ENCODE results near the gene CYGB. TPM values are rescaled to one million over a fixed set of nuclear protein-coding genes. Genes with fewer than 3 reads are reported as not detected.

The CYGB gene
- total and polyA plus RNA-seq, 12 donors = 6.3 to 38.3 (median 14.3) TPM

DNA sequence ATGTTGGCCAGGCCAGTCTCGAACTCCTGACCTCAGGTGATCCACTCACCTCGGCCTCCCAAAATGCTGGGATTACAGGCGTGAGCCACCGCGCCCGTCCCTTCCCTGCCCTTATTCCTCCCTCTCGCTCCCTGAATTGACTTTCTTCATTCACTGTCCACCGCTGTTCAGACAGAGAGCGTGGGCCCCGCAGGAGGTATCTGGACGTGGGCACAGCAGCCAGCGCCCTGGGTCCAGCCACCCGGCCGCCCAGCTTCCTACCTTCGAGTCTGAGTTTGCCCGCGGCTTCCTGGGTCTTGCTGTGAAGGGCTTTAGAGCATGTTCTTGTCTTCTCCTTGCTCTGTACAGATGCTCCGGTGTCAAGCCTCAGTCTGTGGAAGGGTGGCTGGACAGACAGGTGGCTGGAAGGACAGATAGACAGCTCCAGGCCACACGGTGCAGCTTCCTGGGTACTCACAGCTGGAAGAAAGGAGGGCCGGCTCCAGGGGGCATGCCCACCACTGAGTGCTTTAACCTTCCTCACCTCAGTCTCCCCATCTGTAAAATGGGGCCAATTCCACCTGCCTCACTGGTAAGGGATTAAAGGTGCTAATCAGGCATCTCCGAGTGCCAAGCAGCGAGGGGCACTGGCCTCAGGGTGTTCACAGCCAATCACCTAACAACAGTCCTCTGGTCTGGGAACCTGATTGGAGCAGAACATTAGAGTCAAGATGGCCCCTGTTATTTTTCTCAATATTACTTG is 49.9 kb downstream of the CYGB start:
- Histone ChIP-seq H3K27ac (peak overlapping the region in 1 of 5 donors; percentile 26), H3K27me3 (no peaks in the 10 kb centered on the region), H3K4me3 (no peak overlapping the region), H3K36me3 (replicated peaks in 1 of 2) (no peaks in the 10 kb centered on the region), H3K4me1 (replicated peaks in 1 of 2) (peaks cover 0 to 10% of the 10 kb centered on the region in 2 donors), H3K9me3 (replicated peaks in 1 of 3) (no peaks in the 10 kb centered on the region)
- no peak for TF ChIP-seq POLR2A (IDR thresholded peaks at IDR 0.05)
- TF ChIP-seq, protein P1, sequence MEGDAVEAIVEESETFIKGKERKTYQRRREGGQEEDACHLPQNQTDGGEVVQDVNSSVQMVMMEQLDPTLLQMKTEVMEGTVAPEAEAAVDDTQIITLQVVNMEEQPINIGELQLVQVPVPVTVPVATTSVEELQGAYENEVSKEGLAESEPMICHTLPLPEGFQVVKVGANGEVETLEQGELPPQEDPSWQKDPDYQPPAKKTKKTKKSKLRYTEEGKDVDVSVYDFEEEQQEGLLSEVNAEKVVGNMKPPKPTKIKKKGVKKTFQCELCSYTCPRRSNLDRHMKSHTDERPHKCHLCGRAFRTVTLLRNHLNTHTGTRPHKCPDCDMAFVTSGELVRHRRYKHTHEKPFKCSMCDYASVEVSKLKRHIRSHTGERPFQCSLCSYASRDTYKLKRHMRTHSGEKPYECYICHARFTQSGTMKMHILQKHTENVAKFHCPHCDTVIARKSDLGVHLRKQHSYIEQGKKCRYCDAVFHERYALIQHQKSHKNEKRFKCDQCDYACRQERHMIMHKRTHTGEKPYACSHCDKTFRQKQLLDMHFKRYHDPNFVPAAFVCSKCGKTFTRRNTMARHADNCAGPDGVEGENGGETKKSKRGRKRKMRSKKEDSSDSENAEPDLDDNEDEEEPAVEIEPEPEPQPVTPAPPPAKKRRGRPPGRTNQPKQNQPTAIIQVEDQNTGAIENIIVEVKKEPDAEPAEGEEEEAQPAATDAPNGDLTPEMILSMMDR (IDR thresholded peaks at IDR 0.05) = no peak
- intact Hi-C loops (cut with DNase I) = no loop called here
- no peak for DNase-seq
- 93 to 96% (median 94%) methylated on average over 20 to 22 of the region's 22 CpGs for WGBS, 4 donors

DNA sequence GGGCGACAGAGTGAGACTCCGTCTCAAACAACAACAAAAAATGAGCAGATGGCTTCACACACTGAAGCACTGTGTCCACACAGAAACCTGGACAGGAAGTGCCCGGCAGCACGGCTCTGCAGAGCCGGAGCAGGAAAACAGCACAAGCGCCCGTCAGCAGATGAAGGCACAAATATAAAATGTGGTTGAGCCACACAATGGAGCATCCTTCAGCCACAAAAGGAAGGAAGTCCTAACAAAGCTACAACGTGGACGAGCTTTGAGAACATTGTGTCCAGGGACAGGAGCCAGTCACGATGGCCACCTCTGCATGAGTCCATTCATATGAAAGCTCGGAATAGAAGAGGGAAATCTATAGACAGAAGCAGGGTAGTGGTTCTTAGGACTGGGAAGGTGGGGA is 51.9 kb downstream of the CYGB start:
- H3K9me3 ChIP-seq (replicated peaks in 1 of 3) = no peaks in the 10 kb centered on the region
- no peaks in the 10 kb centered on the region for H3K4me1 ChIP-seq (replicated peaks in 1 of 2)
- H3K36me3 ChIP-seq (replicated peaks in 1 of 2) = no peaks in the 10 kb centered on the region
- TF ChIP-seq, protein P1 (IDR thresholded peaks at IDR 0.05) = no peak
- TF ChIP-seq POLR2A (IDR thresholded peaks at IDR 0.05) = no peak
- peak overlapping the region in 2 of 5 donors; percentile 70 to 82 for H3K27ac ChIP-seq
- H3K27me3 ChIP-seq = no peaks in the 10 kb centered on the region
- no peak overlapping the region for H3K4me3 ChIP-seq
- 43 to 50% (median 46%) methylated on average over 11 of the region's 11 CpGs for WGBS, 4 donors
- peak in 5 of 7 donors; percentile 42 to 77 (median 64) for DNase-seq
- intact Hi-C loops (cut with DNase I) = no loop called here

DNA sequence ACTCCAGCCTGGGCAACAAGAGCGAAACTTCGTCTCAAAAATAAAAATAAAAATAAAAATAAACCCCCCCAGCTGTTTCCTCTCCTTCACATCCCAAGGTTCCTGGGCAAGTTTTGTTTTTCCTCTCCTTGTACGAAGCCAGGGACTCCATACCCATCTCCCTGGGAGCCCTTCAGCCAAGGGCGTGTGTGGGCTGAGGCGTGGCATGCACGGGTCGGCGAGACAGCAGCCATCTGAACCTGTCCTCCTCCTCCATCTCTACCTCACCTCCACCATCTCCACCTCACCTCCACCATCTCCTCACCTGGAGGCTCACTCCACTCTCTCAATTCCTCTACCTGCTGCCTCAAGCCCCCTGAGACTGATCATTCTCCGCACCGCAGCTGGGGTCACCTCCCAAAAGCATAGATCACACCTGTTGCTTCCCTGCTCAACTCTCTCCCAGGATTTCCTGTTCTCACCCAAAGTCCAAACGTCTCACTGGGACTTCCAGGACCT is 53.2 kb downstream of the CYGB start:
- no peak for DNase-seq
- H3K4me1 ChIP-seq (replicated peaks in 1 of 2) = no peaks in the 10 kb centered on the region
- no peaks in the 10 kb centered on the region for H3K27me3 ChIP-seq
- intact Hi-C loops (cut with DNase I) = no loop called here
- no peak overlapping the region for H3K4me3 ChIP-seq
- no peaks in the 10 kb centered on the region for H3K36me3 ChIP-seq (replicated peaks in 1 of 2)
- TF ChIP-seq, protein P1 (IDR thresholded peaks at IDR 0.05) = no peak
- TF ChIP-seq POLR2A (IDR thresholded peaks at IDR 0.05) = no peak
- H3K9me3 ChIP-seq (replicated peaks in 1 of 3) = no peaks in the 10 kb centered on the region
- 78 to 89% (median 82%) methylated on average over 11 of the region's 11 CpGs for WGBS, 4 donors
- H3K27ac ChIP-seq = peak overlapping the region in 4 of 5 donors; percentile 16 to 79 (median 62)

DNA sequence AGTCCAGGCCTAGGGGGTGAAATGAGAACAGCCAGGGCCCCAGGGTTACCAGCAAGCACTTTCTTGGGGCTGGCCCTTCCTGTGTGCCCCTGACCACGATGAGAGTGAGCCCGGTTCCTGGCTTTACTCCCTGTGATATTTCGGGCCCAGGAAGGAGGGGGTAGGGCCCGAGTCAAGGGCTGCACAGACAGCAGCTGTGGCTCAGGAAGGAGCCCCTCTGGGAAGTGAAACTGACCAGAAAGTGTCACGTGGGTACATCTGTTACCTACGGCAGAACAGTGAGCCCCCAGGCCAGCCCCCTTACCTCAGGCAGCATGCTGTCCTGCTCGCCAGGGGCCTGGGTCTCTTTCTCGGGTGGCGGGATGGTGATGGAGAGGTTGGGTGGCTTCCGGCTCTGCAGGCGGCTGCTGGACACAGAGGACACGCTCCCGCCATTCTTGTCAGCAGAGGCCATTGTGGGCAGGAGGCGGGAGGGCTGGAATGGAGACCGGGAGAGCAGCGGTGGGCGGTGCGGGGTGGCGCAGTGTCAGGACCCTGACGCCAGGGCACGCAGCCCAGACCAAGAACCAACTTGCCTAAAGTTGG is 56.3 kb downstream of the CYGB start:
- TF ChIP-seq, protein P1 (IDR thresholded peaks at IDR 0.05) = no peak
- no peak for TF ChIP-seq POLR2A (IDR thresholded peaks at IDR 0.05)
- Histone ChIP-seq H3K4me1 (replicated peaks in 1 of 2) (no peaks in the 10 kb centered on the region), H3K9me3 (replicated peaks in 1 of 3) (no peaks in the 10 kb centered on the region), H3K27me3 (no peaks in the 10 kb centered on the region), H3K36me3 (replicated peaks in 1 of 2) (no peaks in the 10 kb centered on the region), H3K4me3 (no peak overlapping the region), H3K27ac (peak overlapping the region in 4 of 5 donors; percentile 42 to 79 (median 60))
- peak in 4 of 7 donors; percentile 40 to 65 (median 51) for DNase-seq
- intact Hi-C loops (cut with DNase I) = no loop called here
- WGBS, 4 donors = 63 to 74% (median 68%) methylated on average over 14 to 21 of the region's 21 CpGs

Data from adrenal gland (tissue), 12 donors.